Activated CD8-positive, alpha-beta T cell treated with anti-CD3 and anti-CD28 coated beads for 36 hours (primary cell): ENCODE data around the gene FILIP1. TPM values are rescaled to one million over a fixed set of nuclear protein-coding genes. Genes with fewer than 3 reads are reported as not detected.

Experiments
- ATAC-seq: fragments of 200-7000 bp; cut with Tn5 transposase; one replicate; pipeline ENCODE4 v1.10.0; 2021; ENCODE audit warnings: mild to moderate bottlenecking, moderate library complexity
- CTCF ChIA-PET: fragments of 350-600 bp; sonication (Branson Sonifier 250); formaldehyde crosslinking; loops from one replicate; lab custom pipeline; 2021; ENCODE audit warnings: antibody characterized with exemption; lab: Charles Lee
- POLR2A ChIA-PET: fragments of 350-600 bp; sonication (Branson Sonifier 250); formaldehyde crosslinking; loops from one replicate; lab custom pipeline; 2021; ENCODE audit warnings: antibody characterized with exemption; lab: Charles Lee
- DNase-seq: peaks from one replicate; pipeline ENCODE4 v3.0.0-alpha.2; 2020
- H3K27ac Mint-ChIP-seq: one replicate; pipeline ENCODE4 v1.8.0; 2021; ENCODE audit warnings: mild to moderate bottlenecking, mixed read lengths
- H3K27me3 Mint-ChIP-seq: one replicate; pipeline ENCODE4 v1.8.0; 2021; ENCODE audit warnings: mixed read lengths
- H3K36me3 Mint-ChIP-seq: one replicate; pipeline ENCODE4 v1.8.0; 2021; ENCODE audit warnings: low read depth, mixed read lengths
- H3K4me1 Mint-ChIP-seq: one replicate; pipeline ENCODE4 v1.8.0; 2021; ENCODE audit warnings: low read depth, mixed read lengths
- H3K4me3 Mint-ChIP-seq: one replicate; pipeline ENCODE4 v1.8.0; 2021; ENCODE audit warnings: mild to moderate bottlenecking, moderate library complexity, mixed read lengths
- H3K9me3 Mint-ChIP-seq: one replicate; pipeline ENCODE4 v1.8.0; 2021; ENCODE audit warnings: mixed read lengths
- intact Hi-C: fragments of 100-400 bp; cut with micrococcal nuclease; formaldehyde crosslinking; loops from one replicate; pipeline ENCODE4 v1.10.0; 2022
- total RNA-seq, 2 experiments: library from RNA; stranded (reverse); gene quantifications; one replicate each; pipeline ENCODE4 v1.2.3, GENCODE V29; 2021
- TF ChIP-seq, protein P1 (sequence below): fragments of 200-600 bp; IDR thresholded peaks from one replicate; pipeline ENCODE4 v1.8.0; 2022; ENCODE audit warnings: antibody characterized with exemption, mild to moderate bottlenecking

The FILIP1 gene
- total RNA-seq, 2 experiments from 2014 or later = 0.07 TPM; not detected in 1

DNA sequence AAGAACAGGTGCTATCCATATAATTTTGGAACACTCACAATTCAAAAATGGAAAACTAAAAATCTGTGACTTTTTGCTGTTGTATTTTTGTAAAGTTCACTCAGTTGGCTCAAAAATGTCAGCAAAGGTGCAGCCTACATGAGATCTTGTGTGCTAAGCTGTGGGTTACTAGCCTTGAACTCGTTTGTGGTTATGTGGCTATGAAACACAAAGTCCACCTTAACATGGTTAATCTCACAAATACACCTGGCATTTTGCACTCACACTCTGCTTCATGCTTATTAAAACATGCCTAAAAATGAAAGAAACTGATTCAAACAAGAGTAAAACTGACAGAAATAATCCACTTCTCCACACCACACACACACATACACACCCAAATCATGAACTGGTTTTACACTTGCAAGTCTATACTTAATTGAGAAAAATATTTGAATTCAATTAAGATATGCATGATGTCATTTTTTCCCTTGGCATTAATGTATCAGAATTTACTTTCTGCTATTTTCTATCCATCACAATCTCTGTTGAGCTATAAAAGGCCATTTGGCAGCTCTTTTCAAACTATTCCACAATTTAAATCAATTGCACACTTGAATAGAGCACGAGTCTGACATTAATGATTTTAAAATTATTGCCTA, 186.1 kb downstream of the FILIP1 start:
- ChIA-PET POLR2A (no interaction called here), CTCF (interaction anchor here (1.5 kb wide), 1 partner anchor 10 kb away, joined by 4 read pairs; no protein-coding TSS in a partner anchor)
- DNase-seq (no peak), ATAC-seq (no peak)
- no peaks in the 10 kb centered on the region for H3K4me1 Mint-ChIP-seq
- no peaks in the 10 kb centered on the region for H3K36me3 Mint-ChIP-seq
- no peak overlapping the region for H3K27ac Mint-ChIP-seq
- intact Hi-C loops = no loop called here
- no peak overlapping the region for H3K4me3 Mint-ChIP-seq
- peaks cover 4% of the 10 kb centered on the region for H3K27me3 Mint-ChIP-seq
- TF ChIP-seq, protein P1, sequence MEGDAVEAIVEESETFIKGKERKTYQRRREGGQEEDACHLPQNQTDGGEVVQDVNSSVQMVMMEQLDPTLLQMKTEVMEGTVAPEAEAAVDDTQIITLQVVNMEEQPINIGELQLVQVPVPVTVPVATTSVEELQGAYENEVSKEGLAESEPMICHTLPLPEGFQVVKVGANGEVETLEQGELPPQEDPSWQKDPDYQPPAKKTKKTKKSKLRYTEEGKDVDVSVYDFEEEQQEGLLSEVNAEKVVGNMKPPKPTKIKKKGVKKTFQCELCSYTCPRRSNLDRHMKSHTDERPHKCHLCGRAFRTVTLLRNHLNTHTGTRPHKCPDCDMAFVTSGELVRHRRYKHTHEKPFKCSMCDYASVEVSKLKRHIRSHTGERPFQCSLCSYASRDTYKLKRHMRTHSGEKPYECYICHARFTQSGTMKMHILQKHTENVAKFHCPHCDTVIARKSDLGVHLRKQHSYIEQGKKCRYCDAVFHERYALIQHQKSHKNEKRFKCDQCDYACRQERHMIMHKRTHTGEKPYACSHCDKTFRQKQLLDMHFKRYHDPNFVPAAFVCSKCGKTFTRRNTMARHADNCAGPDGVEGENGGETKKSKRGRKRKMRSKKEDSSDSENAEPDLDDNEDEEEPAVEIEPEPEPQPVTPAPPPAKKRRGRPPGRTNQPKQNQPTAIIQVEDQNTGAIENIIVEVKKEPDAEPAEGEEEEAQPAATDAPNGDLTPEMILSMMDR = no peak
- no peaks in the 10 kb centered on the region for H3K9me3 Mint-ChIP-seq

DNA sequence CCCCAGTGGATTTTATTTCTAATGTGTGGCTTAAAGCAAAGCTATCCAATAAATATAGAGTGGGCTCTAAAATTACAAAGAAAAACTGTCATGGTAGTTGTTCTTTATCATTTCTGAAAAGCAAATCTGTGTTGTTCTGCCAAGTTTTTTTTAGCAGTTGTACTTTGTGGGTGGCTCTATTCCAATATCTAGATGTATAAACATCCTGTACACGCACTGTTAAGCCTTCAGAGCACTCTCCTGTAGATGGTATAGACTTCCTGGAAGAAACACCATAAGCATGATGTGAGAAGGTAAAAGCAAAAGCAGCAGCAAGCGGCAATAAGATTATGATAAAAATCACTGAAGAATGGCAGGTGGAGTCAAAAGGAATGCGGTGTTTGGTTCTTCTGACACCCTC, 187.5 kb downstream of the FILIP1 start:
- intact Hi-C loops = no loop called here
- ChIA-PET CTCF (interaction anchor here (1.7 kb wide), 1 partner anchor 240 kb away, joined by 4 read pairs; no protein-coding TSS in a partner anchor), POLR2A (no interaction called here)
- TF ChIP-seq, protein P1 = no peak
- H3K4me3 Mint-ChIP-seq = no peak overlapping the region
- no peak for DNase-seq
- no peaks in the 10 kb centered on the region for H3K4me1 Mint-ChIP-seq
- ATAC-seq = no peak
- peaks cover 3% of the 10 kb centered on the region for H3K27me3 Mint-ChIP-seq
- H3K36me3 Mint-ChIP-seq = no peaks in the 10 kb centered on the region
- no peaks in the 10 kb centered on the region for H3K9me3 Mint-ChIP-seq
- H3K27ac Mint-ChIP-seq = no peak overlapping the region

DNA sequence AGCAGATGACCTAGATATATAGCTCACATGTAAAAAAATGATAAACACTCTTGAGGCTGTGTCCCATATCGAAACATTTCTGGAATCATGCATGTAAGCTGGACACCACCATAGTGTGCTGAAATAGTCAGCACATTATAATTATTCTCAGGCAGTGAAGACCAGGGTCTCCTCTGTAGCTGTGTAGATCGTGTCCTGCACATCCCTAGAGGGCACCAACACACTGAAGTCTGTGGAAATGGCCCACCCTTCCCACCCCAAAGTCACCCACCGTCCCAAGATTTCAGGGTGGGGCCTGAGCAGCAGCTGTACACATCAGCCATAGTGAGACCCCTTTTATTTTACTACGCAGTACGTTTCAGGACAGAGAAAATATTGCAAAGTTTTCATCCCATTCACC, 188.0 kb downstream of the FILIP1 start:
- TF ChIP-seq, protein P1 = no peak
- Mint-ChIP-seq H3K36me3 (no peaks in the 10 kb centered on the region), H3K27me3 (peaks cover 3% of the 10 kb centered on the region), H3K4me1 (no peaks in the 10 kb centered on the region), H3K9me3 (no peaks in the 10 kb centered on the region), H3K27ac (no peak overlapping the region), H3K4me3 (no peak overlapping the region)
- ChIA-PET POLR2A (no interaction called here), CTCF (interaction anchor here (0.9 to 2.3 kb wide), 8 partner anchors 8 to 241 kb away, joined by 3 to 10 read pairs (median 4); no protein-coding TSS in a partner anchor)
- no peak for DNase-seq
- no peak for ATAC-seq
- intact Hi-C loops = no loop called here

DNA sequence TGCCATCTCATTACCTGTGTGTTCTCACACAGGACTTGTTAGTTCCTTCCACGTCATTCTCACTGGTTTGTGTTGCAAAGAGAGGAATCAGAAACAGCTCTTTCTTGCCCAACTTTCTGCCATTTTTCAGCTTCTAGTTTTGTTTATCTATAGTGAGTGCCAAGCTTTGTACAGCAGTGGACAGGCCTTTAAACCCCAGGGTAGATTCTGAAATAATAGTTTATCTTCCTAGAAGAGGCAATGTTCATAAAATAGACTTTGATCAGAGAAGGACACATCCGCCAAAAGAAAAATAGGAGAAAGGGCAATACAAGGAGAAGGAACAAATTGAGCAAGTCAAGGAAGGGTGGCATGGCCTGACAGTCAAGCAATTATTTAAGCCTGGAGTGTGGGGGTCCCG, 191.3 kb downstream of the FILIP1 start:
- no peak for ATAC-seq
- CTCF ChIA-PET = interaction anchor here (1.1 to 1.5 kb wide), 3 partner anchors 10 to 32 kb away, joined by 3 to 5 read pairs (median 3); no protein-coding TSS in a partner anchor
- H3K27ac Mint-ChIP-seq = no peak overlapping the region

DNA sequence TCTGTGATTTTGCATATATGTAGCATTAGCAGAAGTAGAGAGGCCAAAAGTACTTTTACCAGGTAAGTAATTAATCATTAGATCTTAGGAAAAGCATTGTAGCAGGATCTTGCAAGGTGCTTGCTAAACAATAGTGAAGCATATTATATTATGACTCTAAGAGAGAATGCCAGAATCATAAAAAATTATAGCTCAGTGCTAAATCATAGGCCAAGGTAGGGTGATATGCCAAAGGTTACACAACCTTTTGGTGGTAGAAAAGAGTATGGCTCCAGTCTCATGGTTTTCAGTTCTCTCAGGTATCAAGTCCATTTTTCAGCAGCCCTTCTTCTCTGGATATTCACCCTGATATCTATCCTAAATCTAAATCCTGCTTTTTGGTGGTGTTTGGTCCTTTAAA, 192.1 kb downstream of the FILIP1 start:
- TF ChIP-seq, protein P1 = no peak
- no peaks in the 10 kb centered on the region for H3K9me3 Mint-ChIP-seq
- CTCF ChIA-PET = interaction anchor here (1.3 kb wide), 1 partner anchor 10 kb away, joined by 5 read pairs; no protein-coding TSS in a partner anchor
- H3K36me3 Mint-ChIP-seq = no peaks in the 10 kb centered on the region
- POLR2A ChIA-PET = no interaction called here
- DNase-seq (no peak), ATAC-seq (no peak)
- H3K27me3 Mint-ChIP-seq = peaks cover 3% of the 10 kb centered on the region
- H3K27ac Mint-ChIP-seq = no peak overlapping the region
- no peaks in the 10 kb centered on the region for H3K4me1 Mint-ChIP-seq
- H3K4me3 Mint-ChIP-seq = no peak overlapping the region
- intact Hi-C loops = no loop called here

More for the DNA sequence above, 191.3 kb downstream of the FILIP1 start:
- Mint-ChIP-seq H3K4me1 (no peaks in the 10 kb centered on the region), H3K9me3 (no peaks in the 10 kb centered on the region), H3K36me3 (no peaks in the 10 kb centered on the region), H3K27me3 (peaks cover 3% of the 10 kb centered on the region), H3K4me3 (no peak overlapping the region)
- no peak for DNase-seq
- POLR2A ChIA-PET = no interaction called here
- TF ChIP-seq, protein P1 = no peak
- intact Hi-C loops = loop anchor here (2.0 kb wide), 1 partner anchor 225 kb away; no protein-coding TSS in a partner anchor
